RWPE2 (cell line): ENCODE results near the gene SQOR.

Source experiments
- ATAC-seq: fragments of 200-7000 bp; cut with Tn5 transposase; 3 replicates; pipeline ENCODE4 v1.9.1; 2021; ENCODE audit warnings: low read depth
- DNase-seq: peaks from one replicate; pipeline ENCODE4 v3.0.0-alpha.2; 2020; ENCODE audit warnings: low spot score
- H3K27ac ChIP-seq: fragments of 450-650 bp; 2 replicates; pipeline ENCODE4 v1.5.1; 2017; ENCODE audit warnings: mild to moderate bottlenecking; ENCODE audit not compliant: poor library complexity, severe bottlenecking
- H3K27me3 ChIP-seq: fragments of 250-450 bp; sonication (Bioruptor Pico); 2 replicates; pipeline ENCODE4 v1.5.1; 2021; ENCODE audit warnings: mild to moderate bottlenecking, moderate library complexity; ENCODE audit not compliant: insufficient read depth, poor library complexity, severe bottlenecking
- H3K36me3 ChIP-seq: fragments of 250-450 bp; sonication (Bioruptor Pico); 2 replicates; pipeline ENCODE4 v1.5.1; 2020; ENCODE audit warnings: low read depth, mild to moderate bottlenecking, moderate library complexity
- H3K4me1 ChIP-seq: fragments of 250-450 bp; sonication (Bioruptor Pico); 2 replicates; pipeline ENCODE4 v1.5.1; 2021; ENCODE audit warnings: mild to moderate bottlenecking, moderate library complexity; ENCODE audit not compliant: insufficient read depth, poor library complexity, severe bottlenecking
- H3K4me3 ChIP-seq: fragments of 250-450 bp; sonication (Bioruptor Pico); 2 replicates; pipeline ENCODE4 v1.5.1; 2021; ENCODE audit warnings: mild to moderate bottlenecking, moderate library complexity; ENCODE audit not compliant: severe bottlenecking
- H3K9me3 ChIP-seq: fragments of 250-450 bp; sonication (Bioruptor Pico); 2 replicates; pipeline ENCODE4 v1.5.1; 2021; ENCODE audit warnings: mild to moderate bottlenecking, moderate library complexity; ENCODE audit not compliant: severe bottlenecking
- TF ChIP-seq, protein P1 (sequence below): fragments of 450-650 bp; IDR thresholded peaks from one replicate; pipeline ENCODE4 v1.5.1; 2017; ENCODE audit warnings: mild to moderate bottlenecking, moderate library complexity; ENCODE audit not compliant: poor library complexity, severe bottlenecking

The SQOR gene

DNA sequence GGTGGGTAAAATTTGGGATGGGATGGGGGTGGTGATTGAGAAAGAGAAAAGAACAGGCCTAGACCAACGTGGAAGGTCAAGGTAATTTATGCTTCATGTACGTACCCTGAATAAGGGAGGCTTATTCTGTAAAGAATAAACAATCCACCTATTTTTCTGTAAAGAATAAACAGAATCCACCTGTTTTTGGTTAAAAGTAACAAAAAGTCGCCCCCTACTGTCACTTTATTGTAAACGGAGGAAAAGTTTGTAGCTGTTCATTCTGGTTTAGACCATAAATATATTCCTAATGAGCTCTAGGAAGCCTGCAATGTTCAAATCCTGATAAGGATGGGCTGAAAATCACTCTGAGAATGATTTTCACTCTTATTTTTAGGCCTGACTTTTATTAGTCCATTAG, 23.5 kb upstream of the SQOR start:
- TF ChIP-seq, protein P1, sequence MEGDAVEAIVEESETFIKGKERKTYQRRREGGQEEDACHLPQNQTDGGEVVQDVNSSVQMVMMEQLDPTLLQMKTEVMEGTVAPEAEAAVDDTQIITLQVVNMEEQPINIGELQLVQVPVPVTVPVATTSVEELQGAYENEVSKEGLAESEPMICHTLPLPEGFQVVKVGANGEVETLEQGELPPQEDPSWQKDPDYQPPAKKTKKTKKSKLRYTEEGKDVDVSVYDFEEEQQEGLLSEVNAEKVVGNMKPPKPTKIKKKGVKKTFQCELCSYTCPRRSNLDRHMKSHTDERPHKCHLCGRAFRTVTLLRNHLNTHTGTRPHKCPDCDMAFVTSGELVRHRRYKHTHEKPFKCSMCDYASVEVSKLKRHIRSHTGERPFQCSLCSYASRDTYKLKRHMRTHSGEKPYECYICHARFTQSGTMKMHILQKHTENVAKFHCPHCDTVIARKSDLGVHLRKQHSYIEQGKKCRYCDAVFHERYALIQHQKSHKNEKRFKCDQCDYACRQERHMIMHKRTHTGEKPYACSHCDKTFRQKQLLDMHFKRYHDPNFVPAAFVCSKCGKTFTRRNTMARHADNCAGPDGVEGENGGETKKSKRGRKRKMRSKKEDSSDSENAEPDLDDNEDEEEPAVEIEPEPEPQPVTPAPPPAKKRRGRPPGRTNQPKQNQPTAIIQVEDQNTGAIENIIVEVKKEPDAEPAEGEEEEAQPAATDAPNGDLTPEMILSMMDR = peak; percentile 86
- Histone ChIP-seq H3K4me1 (peaks cover 9% of the 10 kb centered on the region), H3K36me3 (peaks cover 22% of the 10 kb centered on the region), H3K27me3 (no peaks in the 10 kb centered on the region), H3K9me3 (no peaks in the 10 kb centered on the region), H3K27ac (no peak overlapping the region), H3K4me3 (no peak overlapping the region)
- ATAC-seq (0 out of 3 replicates have a peak, but pooled peaks have one; percentile 13), DNase-seq (no peak)

DNA sequence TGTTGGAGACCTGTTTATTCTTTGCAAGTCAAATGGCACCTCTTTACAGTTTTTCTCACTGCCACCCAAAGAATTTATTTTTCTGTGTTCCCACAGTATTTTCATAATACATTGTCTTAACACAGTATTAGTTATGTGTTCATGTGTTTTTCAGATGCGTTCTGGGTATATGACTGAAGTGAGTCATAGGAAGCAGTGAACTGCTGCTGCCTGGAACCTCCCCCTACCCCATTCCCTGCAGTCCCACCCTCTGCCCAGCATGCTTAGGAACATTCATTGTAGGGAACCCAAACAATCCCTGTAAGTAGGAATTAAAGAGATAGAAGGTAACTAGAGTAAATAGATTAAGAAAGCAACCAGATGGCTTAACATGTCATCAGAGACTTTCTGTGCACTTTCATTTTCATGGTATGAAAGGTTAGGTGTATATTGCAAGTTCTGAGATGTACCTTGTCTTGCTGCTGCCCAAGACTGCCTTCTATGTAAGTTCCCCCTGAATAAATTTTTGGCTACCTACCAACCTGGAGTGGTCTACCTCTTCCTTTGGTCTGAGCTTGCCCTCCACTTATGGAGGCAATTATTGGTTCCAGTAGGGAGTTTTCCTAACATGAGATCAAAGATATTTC, 21.9 kb upstream of the SQOR start:
- TF ChIP-seq, protein P1 = no peak
- peaks cover 8% of the 10 kb centered on the region for H3K36me3 ChIP-seq
- DNase-seq (no peak), ATAC-seq (peak; percentile 80)
- H3K9me3 ChIP-seq = no peaks in the 10 kb centered on the region
- H3K4me3 ChIP-seq = no peak overlapping the region
- H3K4me1 ChIP-seq = peaks cover 9% of the 10 kb centered on the region
- no peaks in the 10 kb centered on the region for H3K27me3 ChIP-seq
- peak overlapping the region; percentile 19 for H3K27ac ChIP-seq

DNA sequence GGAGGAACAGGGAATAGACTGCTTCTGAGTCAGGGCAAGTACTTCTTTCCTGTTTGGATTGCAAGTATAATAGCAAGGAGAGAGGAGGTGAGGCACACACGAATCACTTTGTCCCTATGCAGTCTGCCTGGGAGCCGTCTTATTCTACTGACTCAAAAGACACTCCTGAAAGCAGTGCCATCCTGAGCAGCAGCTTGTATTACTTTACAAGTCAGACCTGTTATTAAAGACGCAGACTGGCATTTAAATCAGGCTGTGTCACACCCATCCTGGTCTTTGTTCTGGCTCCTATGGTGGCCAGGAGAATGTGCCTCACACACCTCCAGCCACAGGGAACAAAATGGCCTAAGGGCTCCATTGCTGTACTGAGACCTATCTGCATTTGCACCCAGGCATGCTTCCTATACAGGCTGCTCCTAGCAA, 17.9 kb upstream of the SQOR start:
- Histone ChIP-seq H3K9me3 (no peaks in the 10 kb centered on the region), H3K36me3 (no peaks in the 10 kb centered on the region), H3K4me3 (no peak overlapping the region), H3K27ac (peak overlapping the region; percentile 7), H3K27me3 (no peaks in the 10 kb centered on the region), H3K4me1 (peaks cover 9% of the 10 kb centered on the region)
- ATAC-seq (peak; percentile 32), DNase-seq (no peak)
- TF ChIP-seq, protein P1 = no peak

DNA sequence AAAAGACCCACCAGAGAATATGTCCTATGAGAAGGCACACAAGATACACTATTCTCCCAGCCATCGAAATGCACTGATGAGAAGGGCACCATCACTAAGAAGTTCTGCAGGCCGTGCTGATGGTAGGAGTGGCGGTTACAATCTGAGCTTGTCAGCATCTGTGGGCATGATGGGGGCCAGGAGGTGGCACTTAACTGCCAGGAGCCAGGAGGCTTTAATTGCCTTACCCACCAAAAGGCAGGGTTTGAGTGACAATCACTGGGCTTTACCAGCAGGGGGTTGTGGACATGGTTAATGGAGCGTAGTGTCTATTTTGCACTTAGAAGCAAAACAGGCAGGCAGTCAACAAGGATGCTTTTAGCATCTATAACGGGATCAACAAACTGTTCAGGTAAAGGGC, 16.0 kb upstream of the SQOR start:
- no peak for DNase-seq
- H3K9me3 ChIP-seq = no peaks in the 10 kb centered on the region
- no peak; the same call in 2 of the 3 replicates for ATAC-seq
- TF ChIP-seq, protein P1 = peak; percentile 26
- H3K4me1 ChIP-seq = no peaks in the 10 kb centered on the region
- no peak overlapping the region for H3K27ac ChIP-seq
- no peaks in the 10 kb centered on the region for H3K36me3 ChIP-seq
- H3K27me3 ChIP-seq = no peaks in the 10 kb centered on the region
- H3K4me3 ChIP-seq = no peak overlapping the region

DNA sequence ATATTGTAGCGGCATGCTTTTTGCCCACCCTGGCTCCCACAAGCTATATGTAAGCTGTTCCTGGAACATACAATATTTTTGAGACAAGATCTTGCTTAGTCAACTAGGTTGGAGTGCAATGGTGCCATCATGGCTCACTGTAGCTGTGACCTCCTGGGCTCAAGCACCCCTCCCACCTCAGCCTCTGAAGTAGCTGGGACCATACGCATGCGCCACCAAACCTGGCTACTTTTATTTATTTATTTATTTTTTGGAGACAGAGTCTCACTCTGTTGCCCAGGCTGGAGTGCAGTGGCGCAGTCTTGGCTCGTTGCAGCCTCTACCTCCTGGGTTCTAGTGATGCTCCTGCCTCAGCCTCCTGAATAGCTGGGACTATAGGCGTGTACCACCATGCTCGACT, 6.7 kb upstream of the SQOR start:
- TF ChIP-seq, protein P1 = no peak
- Histone ChIP-seq H3K4me1 (peaks cover 14% of the 10 kb centered on the region), H3K9me3 (peaks cover 6% of the 10 kb centered on the region), H3K27me3 (no peaks in the 10 kb centered on the region), H3K4me3 (no peak overlapping the region), H3K36me3 (no peaks in the 10 kb centered on the region), H3K27ac (no peak overlapping the region)
- no peak for ATAC-seq
- no peak for DNase-seq
